OCI-LY1 (cell line): ENCODE data around the gene AGK.

Experiments used
- EZH2 ChIP-seq: fragments of 200-600 bp; sonication (generic), shearing (Covaris generic); IDR thresholded peaks from 2 replicates; pipeline ENCODE4 v1.8.0; 2017; ENCODE audit warnings: borderline replicate concordance, mixed run types, mild to moderate bottlenecking, antibody characterized with exemption, low read length, moderate library complexity, mixed read lengths
- TF ChIP-seq, protein P1 (sequence below): fragments of 200-600 bp; sonication (generic), shearing (Covaris generic); IDR thresholded peaks from 2 replicates; pipeline ENCODE4 v1.5.1; 2017; ENCODE audit warnings: mild to moderate bottlenecking, antibody characterized with exemption, low read length, moderate library complexity, mixed read lengths

DNA sequence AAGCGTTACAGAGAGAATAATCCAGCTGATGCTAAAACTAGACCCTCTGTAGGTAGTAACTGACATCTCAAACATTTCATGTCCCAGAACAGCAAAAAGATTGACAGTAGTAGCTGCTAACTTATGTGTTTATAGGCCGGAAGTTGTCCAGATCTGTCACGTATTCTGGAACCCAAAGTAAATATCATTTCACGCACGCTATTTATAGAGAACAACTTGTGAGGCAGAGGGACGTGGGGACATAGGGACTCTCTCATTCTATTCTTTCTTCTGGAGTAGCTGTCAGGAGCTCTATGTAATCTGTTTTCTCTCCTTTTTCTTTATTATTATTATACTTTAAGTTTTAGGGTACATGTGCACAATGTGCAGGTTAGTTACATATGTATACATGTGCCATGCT, 22.3 kb downstream of the AGK start:
- no peak for TF ChIP-seq EZH2
- TF ChIP-seq, protein P1, sequence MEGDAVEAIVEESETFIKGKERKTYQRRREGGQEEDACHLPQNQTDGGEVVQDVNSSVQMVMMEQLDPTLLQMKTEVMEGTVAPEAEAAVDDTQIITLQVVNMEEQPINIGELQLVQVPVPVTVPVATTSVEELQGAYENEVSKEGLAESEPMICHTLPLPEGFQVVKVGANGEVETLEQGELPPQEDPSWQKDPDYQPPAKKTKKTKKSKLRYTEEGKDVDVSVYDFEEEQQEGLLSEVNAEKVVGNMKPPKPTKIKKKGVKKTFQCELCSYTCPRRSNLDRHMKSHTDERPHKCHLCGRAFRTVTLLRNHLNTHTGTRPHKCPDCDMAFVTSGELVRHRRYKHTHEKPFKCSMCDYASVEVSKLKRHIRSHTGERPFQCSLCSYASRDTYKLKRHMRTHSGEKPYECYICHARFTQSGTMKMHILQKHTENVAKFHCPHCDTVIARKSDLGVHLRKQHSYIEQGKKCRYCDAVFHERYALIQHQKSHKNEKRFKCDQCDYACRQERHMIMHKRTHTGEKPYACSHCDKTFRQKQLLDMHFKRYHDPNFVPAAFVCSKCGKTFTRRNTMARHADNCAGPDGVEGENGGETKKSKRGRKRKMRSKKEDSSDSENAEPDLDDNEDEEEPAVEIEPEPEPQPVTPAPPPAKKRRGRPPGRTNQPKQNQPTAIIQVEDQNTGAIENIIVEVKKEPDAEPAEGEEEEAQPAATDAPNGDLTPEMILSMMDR, result no peak
